K562 (cell line): ENCODE data around the gene ARHGEF10L. TPM values are rescaled to one million over a fixed set of nuclear protein-coding genes. Genes with fewer than 3 reads are reported as not detected.

ENCODE experiments used
- ATAC-seq: fragments of 200-7000 bp; cut with Tn5 transposase; 3 replicates; pipeline ENCODE4 v1.9.1; 2020; ENCODE audit warnings: moderate library complexity
- BruUV-seq: library from RNA; stranded (reverse); fragments of 400-500 nt; replicated peaks from 2 replicates; lab custom pipeline; 2021; lab: Mats Ljungman, UMichigan
- CTCF ChIA-PET: fragments of 300-600 bp; formaldehyde crosslinking; extraction: SDS; loops from one replicate; lab custom pipeline; 2021; ENCODE audit warnings: low intra/inter-chr PET ratio; lab: Yijun Ruan, JAX
- POLR2A ChIA-PET: fragments of 300-600, 350-650 bp; sonication (Branson Sonifier 250); formaldehyde crosslinking; extraction: SDS; loops from one replicate; lab custom pipeline; 2021; ENCODE audit warnings: antibody characterized with exemption, inconsistent platforms; lab: Yijun Ruan, JAX
- DNase-seq, 4 experiments: peaks; one replicate each; pipeline versions ENCODE4 v3.0.0 to v3.0.0-alpha.2; 2011 to 2018; ENCODE audit warnings: low spot score in 3 of 4, mixed read lengths in 3 of 4; ENCODE audit errors: extremely low read depth in 1 of 4
- FAIRE-seq: peaks from 2 replicates; lab custom pipeline; 2011; peaks lifted over from hg19 to GRCh38; lab: Jason Lieb, UNC
- H2AFZ ChIP-seq: 2 replicates; pipeline ENCODE4 v1.6.0; 2011; ENCODE audit warnings: low read depth, low read length, control low read depth, inconsistent platforms
- H3K27ac ChIP-seq: fragments of 200-600 bp; 3 replicates; pipeline ENCODE4 v1.8.0; 2011; ENCODE audit warnings: low read depth, mild to moderate bottlenecking, control low read depth, inconsistent platforms, low read length, moderate library complexity, mixed read lengths; ENCODE audit errors: extremely low read depth
- H3K27me3 ChIP-seq, 2 experiments: fragments of 300-600 bp in 1 of 2; 2 replicates in 1 of 2; 3 replicates in 1 of 2; pipeline versions ENCODE4 v1.6.0 to v1.8.0; 2011; ENCODE audit warnings: inconsistent platforms in 2 of 2, low read length in 2 of 2, mild to moderate bottlenecking in 1 of 2, mixed read lengths in 1 of 2, moderate library complexity in 1 of 2; ENCODE audit not compliant: control insufficient read depth in 2 of 2, insufficient read depth in 2 of 2
- H3K36me3 ChIP-seq: fragments of 300-600 bp; 3 replicates; pipeline ENCODE4 v1.8.0; 2011; ENCODE audit warnings: mild to moderate bottlenecking, low read length, inconsistent platforms; ENCODE audit not compliant: control insufficient read depth, insufficient read depth
- H3K4me1 ChIP-seq, 2 experiments: fragments of 200-600 bp in 1 of 2; replicated peaks in 1 of 2; 2 replicates in 1 of 2; 3 replicates in 1 of 2; pipeline versions ENCODE4 v1.5.1 to v1.8.0; 2011; ENCODE audit warnings: inconsistent platforms in 2 of 2, low read length in 2 of 2, mild to moderate bottlenecking in 1 of 2, mixed read lengths in 1 of 2, moderate library complexity in 1 of 2; ENCODE audit not compliant: control insufficient read depth in 2 of 2, insufficient read depth in 2 of 2
- H3K4me2 ChIP-seq: 2 replicates; pipeline ENCODE4 v1.6.1; 2011; ENCODE audit warnings: low read length, control low read depth, inconsistent platforms, mixed read lengths; ENCODE audit not compliant: insufficient read depth
- H3K4me3 ChIP-seq: fragments of 200-600 bp; sonication (generic), shearing (Covaris generic); 2 replicates; pipeline ENCODE4 v1.5.1; 2016; ENCODE audit warnings: control low read depth, inconsistent platforms
- H3K79me2 ChIP-seq: fragments of 200-600 bp; 3 replicates; pipeline ENCODE4 v1.8.0; 2011; ENCODE audit warnings: low read length, inconsistent platforms; ENCODE audit not compliant: control insufficient read depth, insufficient read depth
- H3K9ac ChIP-seq, 2 experiments: 2 replicates each; pipeline versions ENCODE4 v1.6.0 to v1.6.1; 2011; ENCODE audit warnings: low read depth in 2 of 2, low read length in 2 of 2, control low read depth in 1 of 2, inconsistent platforms in 1 of 2, mild to moderate bottlenecking in 1 of 2, mixed read lengths in 1 of 2; ENCODE audit not compliant: insufficient read depth in 1 of 2
- H3K9me1 ChIP-seq: one replicate; pipeline ENCODE4 v1.6.0; 2011; ENCODE audit warnings: inconsistent platforms, mild to moderate bottlenecking, low read length, moderate library complexity; ENCODE audit not compliant: control insufficient read depth, insufficient read depth
- H3K9me3 ChIP-seq: replicated peaks from 2 replicates; pipeline ENCODE4 v1.5.1; 2011; ENCODE audit warnings: low read depth, low read length, inconsistent platforms; ENCODE audit not compliant: control insufficient read depth, insufficient read depth
- H4K20me1 ChIP-seq: replicated peaks from 2 replicates; pipeline ENCODE4 v1.6.1; 2011; ENCODE audit warnings: low read length, inconsistent platforms, mixed read lengths; ENCODE audit not compliant: control insufficient read depth, insufficient read depth
- BCOR ChIP-seq: fragments of 450-650 bp; IDR thresholded peaks from 2 replicates; pipeline ENCODE4 v1.6.1; 2016
- JUND ChIP-seq, 2 experiments: IDR thresholded peaks; 2 replicates in 1 of 2; 3 replicates in 1 of 2; pipeline ENCODE4 v1.6.1; 2011; ENCODE audit warnings: borderline replicate concordance in 2 of 2, low read depth in 2 of 2, low read length in 2 of 2, improper control_type of control experiment in 1 of 2, missing biosample characterization in 1 of 2, missing genetic modification characterization in 1 of 2, missing genetic modification reagents in 1 of 2
- MCM3 ChIP-seq: fragments of 450-650 bp; IDR thresholded peaks from 2 replicates; pipeline ENCODE4 v1.6.1; 2016
- NCOR1 ChIP-seq: fragments of 450-650 bp; IDR thresholded peaks from 2 replicates; pipeline ENCODE4 v1.6.1; 2016; ENCODE audit warnings: mild to moderate bottlenecking, moderate library complexity
- PURB ChIP-seq: sonication (generic); formaldehyde crosslinking; IDR thresholded peaks from 2 replicates; pipeline ENCODE4 v1.9.0; 2021; ENCODE audit warnings: low read depth, mild to moderate bottlenecking, missing genetic modification reagents
- RBM14 ChIP-seq: fragments of 200-400 bp; formaldehyde crosslinking; IDR thresholded peaks from 2 replicates; pipeline ENCODE4 v1.6.1; 2018; ENCODE audit warnings: low read depth, mild to moderate bottlenecking, low read length, moderate library complexity, borderline replicate concordance; ENCODE audit not compliant: insufficient read depth
- RBM25 ChIP-seq: fragments of 200-400 bp; formaldehyde crosslinking; IDR thresholded peaks from 2 replicates; pipeline ENCODE4 v1.6.1; 2018; ENCODE audit warnings: low read length, low read depth, moderate library complexity; ENCODE audit not compliant: severe bottlenecking
- ZFP36 ChIP-seq: fragments of 150-350 bp; IDR thresholded peaks from 2 replicates; pipeline ENCODE4 v1.6.1; 2018; ENCODE audit warnings: low read length, low read depth; ENCODE audit not compliant: partially characterized antibody
- ZNF699 ChIP-seq: fragments of 250-450 bp; sonication (Bioruptor Pico); IDR thresholded peaks from 2 replicates; pipeline ENCODE4 v1.8.0; 2021; ENCODE audit warnings: mild to moderate bottlenecking, moderate library complexity; ENCODE audit not compliant: insufficient replicate concordance
- WGBS: fragments of 100-300 bp; shearing (Covaris generic); methylation state at CpG from one replicate; pipeline ENCODE4 v1.1.6; 2016; ENCODE audit warnings: low coverage, mixed read lengths; ENCODE audit not compliant: insufficient coverage; ENCODE audit errors: missing lambda C conversion rate; 5-methylcytosine and 5-hydroxymethylcytosine counted together
- in situ Hi-C: fragments of 300-500 bp; cut with MboI; formaldehyde crosslinking; loops from 4 replicates; pipeline ENCODE4 v1.15.0; 2018; ENCODE audit warnings: inconsistent platforms, mixed read lengths
- intact Hi-C: fragments of 100-400 bp; cut with micrococcal nuclease; formaldehyde crosslinking; loops from 2 replicates; pipeline ENCODE4 v1.14.2; 2022
- polyA plus RNA-seq, 8 experiments: library from polyadenylated mRNA; depleted of rRNA in 4 of 8; stranded (reverse) in 5 of 8; unstranded in 3 of 8; fragments of >200 nt; fragmentation: Nextera tagmentation in 2 of 8; fragmentation: Illumina TruSeq in 1 of 8; extraction: Ambion mirVana in 2 of 8; extraction: Trizol in 1 of 8; gene quantifications; 2 replicates each; pipeline versions ENCODE4 v1.2.1 to v1.2.3, GENCODE V29; 2011 to 2014; ENCODE audit warnings: inconsistent platforms in 1 of 8, missing spikeins in 1 of 8
- total RNA-seq, 7 experiments: library from RNA; depleted of rRNA in 6 of 7; stranded (reverse); fragments of >200 nt in 6 of 7; fragmentation: Illumina TruSeq in 2 of 7; extraction: Trizol in 2 of 7; gene quantifications; 2 replicates each; pipeline versions ENCODE4 v1.2.1 to v1.2.3, GENCODE V29; 2011 to 2021; ENCODE audit warnings: low replicate concordance in 1 of 7
- TF ChIP-seq, protein P1 (sequence below): sonication (generic); formaldehyde crosslinking; IDR thresholded peaks from 2 replicates; pipeline ENCODE4 v1.4.0; 2020; ENCODE audit warnings: mild to moderate bottlenecking, missing genetic modification reagents
- TF ChIP-seq, protein P2 (sequence below): fragments of 450-650 bp; formaldehyde crosslinking; IDR thresholded peaks from 2 replicates; pipeline ENCODE4 v1.4.0; 2020; ENCODE audit warnings: mild to moderate bottlenecking, moderate library complexity
- TF ChIP-seq, protein P3 (sequence below): fragments of 250-450 bp; sonication (Bioruptor Pico); IDR thresholded peaks from 2 replicates; pipeline ENCODE4 v1.4.0; 2020

Gene ARHGEF10L
- total and polyA plus RNA-seq, 9 of the 15 experiments (the other 6 are each of a cell fraction or from before 2014, with no cell fraction given) = 0.09 to 0.13 TPM; not detected in 7

GRCh38 chr1:17734609-17735008 is 195.1 kb downstream of the ARHGEF10L start:
- H3K79me2 ChIP-seq = no peaks in the 10 kb centered on the region
- FAIRE-seq = no peak

More at GRCh38 chr1:17734609-17735008, 195.1 kb downstream of the ARHGEF10L start:
- POLR2A ChIA-PET = no interaction called here
- H3K9ac ChIP-seq = no peak overlapping the region
- no peaks in the 10 kb centered on the region for H3K4me1 ChIP-seq
- no peak overlapping the region for H2AFZ ChIP-seq
- WGBS = 11% methylated on average over 7 of the region's 7 CpGs
- H3K36me3 ChIP-seq = no peaks in the 10 kb centered on the region
- peaks cover 3% of the 10 kb centered on the region; the same call in 1 of the 2 replicates for H4K20me1 ChIP-seq
- H3K9me1 ChIP-seq = no peaks in the 10 kb centered on the region
- ATAC-seq = no peak
- no peak overlapping the region for H3K4me3 ChIP-seq
- BruUV-seq = no TSS peak
- H3K27me3 ChIP-seq = peaks cover 22 to 47% of the 10 kb centered on the region in 2 experiments
- no peak for DNase-seq
- in situ Hi-C loops (no loop called here), intact Hi-C loops (no loop called here)
- H3K4me2 ChIP-seq = no peak overlapping the region
- H3K27ac ChIP-seq = no peak overlapping the region
- no peaks in the 10 kb centered on the region for H3K9me3 ChIP-seq
- CTCF ChIA-PET = no interaction called here
- TF ChIP-seq, protein P1, sequence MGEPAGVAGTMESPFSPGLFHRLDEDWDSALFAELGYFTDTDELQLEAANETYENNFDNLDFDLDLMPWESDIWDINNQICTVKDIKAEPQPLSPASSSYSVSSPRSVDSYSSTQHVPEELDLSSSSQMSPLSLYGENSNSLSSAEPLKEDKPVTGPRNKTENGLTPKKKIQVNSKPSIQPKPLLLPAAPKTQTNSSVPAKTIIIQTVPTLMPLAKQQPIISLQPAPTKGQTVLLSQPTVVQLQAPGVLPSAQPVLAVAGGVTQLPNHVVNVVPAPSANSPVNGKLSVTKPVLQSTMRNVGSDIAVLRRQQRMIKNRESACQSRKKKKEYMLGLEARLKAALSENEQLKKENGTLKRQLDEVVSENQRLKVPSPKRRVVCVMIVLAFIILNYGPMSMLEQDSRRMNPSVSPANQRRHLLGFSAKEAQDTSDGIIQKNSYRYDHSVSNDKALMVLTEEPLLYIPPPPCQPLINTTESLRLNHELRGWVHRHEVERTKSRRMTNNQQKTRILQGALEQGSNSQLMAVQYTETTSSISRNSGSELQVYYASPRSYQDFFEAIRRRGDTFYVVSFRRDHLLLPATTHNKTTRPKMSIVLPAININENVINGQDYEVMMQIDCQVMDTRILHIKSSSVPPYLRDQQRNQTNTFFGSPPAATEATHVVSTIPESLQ (CRISPR knock-in tag) = no peak
- TF ChIP-seq RBM14 = no peak
- TF ChIP-seq JUND (IDR thresholded peaks at IDR 0.05; ENCODE audit: borderline replicate concordance, low read depth, low read length) = no peak
- no peak for TF ChIP-seq JUND (tag; IDR thresholded peaks at IDR 0.05; ENCODE audit: borderline replicate concordance, low read depth, low read length)
- TF ChIP-seq RBM25 = peak; percentile 80
- TF ChIP-seq BCOR = peak; percentile 23; the same call in 1 of the 2 replicates
- TF ChIP-seq PURB (CRISPR knock-in tag) = no peak
- TF ChIP-seq, protein P2, sequence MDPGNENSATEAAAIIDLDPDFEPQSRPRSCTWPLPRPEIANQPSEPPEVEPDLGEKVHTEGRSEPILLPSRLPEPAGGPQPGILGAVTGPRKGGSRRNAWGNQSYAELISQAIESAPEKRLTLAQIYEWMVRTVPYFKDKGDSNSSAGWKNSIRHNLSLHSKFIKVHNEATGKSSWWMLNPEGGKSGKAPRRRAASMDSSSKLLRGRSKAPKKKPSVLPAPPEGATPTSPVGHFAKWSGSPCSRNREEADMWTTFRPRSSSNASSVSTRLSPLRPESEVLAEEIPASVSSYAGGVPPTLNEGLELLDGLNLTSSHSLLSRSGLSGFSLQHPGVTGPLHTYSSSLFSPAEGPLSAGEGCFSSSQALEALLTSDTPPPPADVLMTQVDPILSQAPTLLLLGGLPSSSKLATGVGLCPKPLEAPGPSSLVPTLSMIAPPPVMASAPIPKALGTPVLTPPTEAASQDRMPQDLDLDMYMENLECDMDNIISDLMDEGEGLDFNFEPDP = no peak
- TF ChIP-seq MCM3 = no peak
- no peak for TF ChIP-seq NCOR1
- no peak for TF ChIP-seq ZNF699
- TF ChIP-seq, protein P3, sequence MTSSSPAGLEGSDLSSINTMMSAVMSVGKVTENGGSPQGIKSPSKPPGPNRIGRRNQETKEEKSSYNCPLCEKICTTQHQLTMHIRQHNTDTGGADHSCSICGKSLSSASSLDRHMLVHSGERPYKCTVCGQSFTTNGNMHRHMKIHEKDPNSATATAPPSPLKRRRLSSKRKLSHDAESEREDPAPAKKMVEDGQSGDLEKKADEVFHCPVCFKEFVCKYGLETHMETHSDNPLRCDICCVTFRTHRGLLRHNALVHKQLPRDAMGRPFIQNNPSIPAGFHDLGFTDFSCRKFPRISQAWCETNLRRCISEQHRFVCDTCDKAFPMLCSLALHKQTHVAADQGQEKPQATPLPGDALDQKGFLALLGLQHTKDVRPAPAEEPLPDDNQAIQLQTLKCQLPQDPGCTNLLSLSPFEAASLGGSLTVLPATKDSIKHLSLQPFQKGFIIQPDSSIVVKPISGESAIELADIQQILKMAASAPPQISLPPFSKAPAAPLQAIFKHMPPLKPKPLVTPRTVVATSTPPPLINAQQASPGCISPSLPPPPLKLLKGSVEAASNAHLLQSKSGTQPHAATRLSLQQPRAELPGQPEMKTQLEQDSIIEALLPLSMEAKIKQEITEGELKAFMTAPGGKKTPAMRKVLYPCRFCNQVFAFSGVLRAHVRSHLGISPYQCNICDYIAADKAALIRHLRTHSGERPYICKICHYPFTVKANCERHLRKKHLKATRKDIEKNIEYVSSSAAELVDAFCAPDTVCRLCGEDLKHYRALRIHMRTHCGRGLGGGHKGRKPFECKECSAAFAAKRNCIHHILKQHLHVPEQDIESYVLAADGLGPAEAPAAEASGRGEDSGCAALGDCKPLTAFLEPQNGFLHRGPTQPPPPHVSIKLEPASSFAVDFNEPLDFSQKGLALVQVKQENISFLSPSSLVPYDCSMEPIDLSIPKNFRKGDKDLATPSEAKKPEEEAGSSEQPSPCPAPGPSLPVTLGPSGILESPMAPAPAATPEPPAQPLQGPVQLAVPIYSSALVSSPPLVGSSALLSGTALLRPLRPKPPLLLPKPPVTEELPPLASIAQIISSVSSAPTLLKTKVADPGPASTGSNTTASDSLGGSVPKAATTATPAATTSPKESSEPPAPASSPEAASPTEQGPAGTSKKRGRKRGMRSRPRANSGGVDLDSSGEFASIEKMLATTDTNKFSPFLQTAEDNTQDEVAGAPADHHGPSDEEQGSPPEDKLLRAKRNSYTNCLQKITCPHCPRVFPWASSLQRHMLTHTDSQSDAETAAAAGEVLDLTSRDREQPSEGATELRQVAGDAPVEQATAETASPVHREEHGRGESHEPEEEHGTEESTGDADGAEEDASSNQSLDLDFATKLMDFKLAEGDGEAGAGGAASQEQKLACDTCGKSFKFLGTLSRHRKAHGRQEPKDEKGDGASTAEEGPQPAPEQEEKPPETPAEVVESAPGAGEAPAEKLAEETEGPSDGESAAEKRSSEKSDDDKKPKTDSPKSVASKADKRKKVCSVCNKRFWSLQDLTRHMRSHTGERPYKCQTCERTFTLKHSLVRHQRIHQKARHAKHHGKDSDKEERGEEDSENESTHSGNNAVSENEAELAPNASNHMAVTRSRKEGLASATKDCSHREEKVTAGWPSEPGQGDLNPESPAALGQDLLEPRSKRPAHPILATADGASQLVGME (CRISPR knock-in tag) = no peak
- TF ChIP-seq ZFP36 = peak; percentile 69
